GM18520 (cell line): ENCODE measurements around the gene PTGR1.
"Not testable (repeated sequence)": the region's sequence is repeated elsewhere in the genome, so short reads cannot be mapped to it uniquely, and the experiment has no call there.

Experiments
- ATAC-seq: cut with Tn5 transposase; IDR thresholded peaks from one replicate; pipeline ENCODE4 v1.9.1; 2021; ENCODE audit not compliant: unreplicated experiment

Gene PTGR1

DNA sequence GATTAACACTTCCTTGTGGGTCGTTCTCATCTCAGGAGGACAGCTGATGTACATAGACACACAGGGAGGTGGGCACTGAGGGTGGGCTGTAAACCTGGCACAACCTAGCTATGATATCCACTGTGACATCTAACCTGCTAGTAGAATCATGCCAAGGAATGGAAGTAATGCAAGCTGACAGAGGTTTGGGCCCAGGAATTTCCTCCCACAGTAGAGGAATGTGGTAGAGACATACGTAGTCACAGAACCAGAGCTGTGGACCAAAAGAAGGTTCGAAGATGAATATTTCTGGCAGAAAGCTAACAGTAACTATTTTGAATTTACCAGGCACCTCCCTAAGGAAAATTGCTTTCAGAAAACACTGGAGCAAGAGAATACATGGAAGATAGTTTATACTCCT is 16.5 kb upstream of the PTGR1 start:
- no peak for ATAC-seq

DNA sequence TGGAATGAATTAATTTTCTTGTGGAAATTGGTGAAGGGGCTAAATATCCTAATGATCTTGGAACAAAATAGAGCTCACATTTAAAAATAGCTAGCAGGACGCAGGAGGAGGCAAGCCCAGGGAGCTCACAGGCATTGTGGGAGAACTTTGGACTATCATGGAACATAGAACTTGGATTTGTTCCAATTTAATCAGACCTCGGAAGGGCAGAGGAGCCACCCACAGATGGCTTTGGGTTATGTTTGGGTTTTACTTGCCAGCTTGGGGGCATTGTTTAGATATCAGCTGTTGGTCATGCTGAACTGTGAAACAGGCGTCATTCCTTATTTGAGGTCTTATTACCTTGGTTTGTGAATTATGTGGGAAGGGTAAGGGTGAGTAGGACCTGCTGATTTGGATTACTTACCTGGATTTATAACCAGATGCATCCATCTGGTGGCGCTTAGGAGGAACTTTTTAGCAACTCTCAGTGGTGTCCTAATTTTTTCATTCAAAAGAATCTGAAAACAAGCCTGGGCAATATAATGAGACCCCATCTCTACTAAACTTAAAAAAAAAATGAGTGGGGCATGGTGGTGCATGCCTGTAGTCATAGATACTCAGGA is 14.1 kb upstream of the PTGR1 start:
- ATAC-seq = no peak

DNA sequence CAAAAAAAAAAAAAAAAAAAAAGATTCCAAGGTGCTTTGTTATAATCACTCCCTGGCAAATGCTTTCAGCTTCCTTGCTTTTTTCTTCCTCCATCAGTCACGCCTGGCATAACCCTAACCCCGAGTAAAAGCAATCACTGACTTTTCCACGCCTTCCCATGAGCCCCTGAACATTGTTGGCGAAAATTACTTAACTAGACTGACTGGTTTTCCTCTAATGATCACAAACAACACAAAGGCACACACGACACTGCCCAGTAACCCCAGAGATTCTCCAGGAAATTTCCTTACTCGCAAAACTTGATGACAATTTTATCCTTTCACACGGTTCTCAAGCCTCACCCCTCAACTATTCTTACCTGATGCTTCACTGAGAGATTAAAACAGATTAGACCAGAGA is 11.4 kb upstream of the PTGR1 start:
- no peak for ATAC-seq

DNA sequence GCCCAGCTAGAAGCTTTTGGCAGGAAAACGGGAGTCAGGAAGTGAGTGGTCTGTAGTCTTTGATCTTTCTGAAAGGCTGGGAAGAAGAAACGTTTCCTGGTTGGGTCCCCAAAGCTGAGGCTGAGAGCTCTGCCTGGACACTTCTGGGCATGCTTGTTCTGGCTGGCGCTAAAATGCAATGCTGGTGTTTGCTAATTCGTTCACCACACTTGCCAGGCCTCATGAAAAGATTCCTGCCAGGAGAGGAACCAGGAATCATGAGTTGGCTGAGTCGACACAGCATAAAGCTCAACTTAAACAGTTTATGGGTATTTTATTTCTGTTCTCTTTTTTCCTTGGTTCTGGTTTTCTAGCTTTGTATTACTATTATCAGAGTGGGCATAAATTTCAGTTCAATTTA is 10.7 kb upstream of the PTGR1 start:
- ATAC-seq = no peak

DNA sequence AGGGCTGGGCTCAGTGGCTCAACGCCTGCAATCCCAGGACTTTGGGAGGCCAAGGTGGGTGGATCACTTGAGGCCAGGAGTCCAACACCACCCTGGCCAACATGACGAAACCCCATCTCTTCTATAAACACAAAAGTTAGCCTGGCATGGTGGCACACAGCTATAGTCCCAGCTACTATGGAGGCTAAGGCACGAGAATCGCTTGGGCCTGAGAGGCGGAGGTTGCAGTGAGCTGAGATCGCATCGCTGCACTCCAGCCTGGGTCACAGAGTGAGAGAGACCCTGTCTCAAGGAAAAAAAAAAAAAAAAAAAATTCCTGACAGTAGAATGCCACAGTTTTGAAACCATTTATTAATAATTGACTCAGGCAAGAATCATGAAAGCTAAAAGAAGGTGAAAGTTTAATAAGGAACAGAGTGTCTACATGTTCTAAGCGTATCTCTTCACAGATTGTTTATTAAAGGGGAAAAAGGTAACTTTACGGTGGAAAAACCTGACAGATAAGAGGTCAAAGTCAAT is 5.7 kb upstream of the PTGR1 start:
- ATAC-seq = no peak

DNA sequence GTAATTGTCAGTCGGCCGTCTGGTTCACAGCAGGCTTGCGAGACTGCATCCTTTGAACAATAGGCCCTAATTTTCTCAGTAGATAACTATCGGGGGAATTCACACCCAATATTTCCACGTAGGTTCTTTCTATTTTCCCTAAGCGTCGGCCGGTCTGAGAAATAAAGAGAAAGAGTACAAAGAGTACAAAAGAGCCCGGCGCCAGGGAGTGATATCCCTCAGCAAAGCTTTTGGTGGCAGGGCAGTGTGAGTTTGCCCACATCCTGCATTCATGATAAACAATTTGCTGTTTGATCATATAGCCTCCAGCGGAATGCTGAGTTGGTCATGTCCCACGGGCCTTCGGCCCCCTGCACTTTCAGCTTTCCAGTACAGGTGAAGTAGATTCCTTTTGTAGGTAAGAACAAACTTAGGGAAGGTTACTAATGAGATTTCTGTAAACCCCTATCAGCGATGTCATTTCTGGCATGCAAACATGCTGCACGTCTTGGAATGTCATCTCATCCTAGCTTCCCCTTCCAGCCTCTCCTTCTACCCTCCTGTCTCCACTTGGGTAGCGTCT is 4.7 kb upstream of the PTGR1 start:
- no peak for ATAC-seq

DNA sequence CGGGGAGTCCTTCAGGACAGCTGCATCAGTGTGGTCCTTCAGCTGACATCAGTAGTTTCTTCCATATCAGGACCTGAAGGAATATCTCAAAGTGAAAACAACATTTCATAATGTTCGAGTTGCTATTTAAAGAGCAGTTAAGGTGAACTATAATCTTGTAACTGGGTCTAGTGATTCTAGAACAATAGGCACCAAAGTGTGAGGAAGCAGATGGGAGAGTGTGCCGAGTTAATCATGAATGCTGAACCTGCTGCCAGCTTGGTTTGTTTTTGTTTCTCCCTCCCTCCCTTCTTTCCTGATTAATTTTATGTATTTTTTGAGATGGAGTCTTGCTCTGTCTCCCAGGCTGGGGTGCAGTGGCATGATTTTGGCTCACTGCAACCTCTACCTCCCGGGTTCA is 3.6 kb upstream of the PTGR1 start:
- no peak for ATAC-seq

DNA sequence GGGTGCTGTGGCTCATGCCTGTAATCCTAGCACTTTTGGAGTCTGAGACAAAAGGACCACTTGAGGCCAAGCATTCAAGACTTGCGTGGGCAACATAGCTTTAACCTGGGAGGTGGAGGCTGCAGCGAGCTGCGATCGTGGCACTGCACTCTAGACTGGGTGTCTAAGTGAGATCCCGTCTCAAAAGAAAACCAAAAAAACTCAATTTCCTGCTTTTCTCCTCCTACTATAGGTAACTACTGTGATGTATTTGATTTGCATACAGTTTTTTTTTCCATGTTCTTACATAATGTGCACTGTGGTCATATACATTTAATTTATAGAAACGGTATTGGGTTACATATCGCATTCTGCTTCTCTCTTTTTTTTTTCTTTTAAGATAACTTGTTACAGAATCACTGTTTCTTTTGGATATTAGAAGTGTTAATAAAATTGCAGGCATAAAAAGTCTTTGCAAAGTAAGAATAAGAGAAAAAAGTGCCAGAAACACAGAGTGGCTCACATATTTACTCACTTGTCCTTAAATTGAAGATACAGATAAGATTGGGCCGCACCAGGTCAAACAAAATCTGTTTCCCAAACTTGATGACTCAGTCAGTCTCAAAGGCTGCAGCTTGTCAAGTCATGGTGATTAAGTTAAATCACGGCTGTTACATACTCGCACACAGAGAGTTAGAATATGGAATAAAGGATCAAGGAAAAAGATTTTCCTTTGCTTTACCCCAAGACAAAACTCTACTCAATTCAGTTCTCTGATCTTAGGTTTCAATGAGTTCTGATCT is 2.0 kb upstream of the PTGR1 start:
- no peak for ATAC-seq

DNA sequence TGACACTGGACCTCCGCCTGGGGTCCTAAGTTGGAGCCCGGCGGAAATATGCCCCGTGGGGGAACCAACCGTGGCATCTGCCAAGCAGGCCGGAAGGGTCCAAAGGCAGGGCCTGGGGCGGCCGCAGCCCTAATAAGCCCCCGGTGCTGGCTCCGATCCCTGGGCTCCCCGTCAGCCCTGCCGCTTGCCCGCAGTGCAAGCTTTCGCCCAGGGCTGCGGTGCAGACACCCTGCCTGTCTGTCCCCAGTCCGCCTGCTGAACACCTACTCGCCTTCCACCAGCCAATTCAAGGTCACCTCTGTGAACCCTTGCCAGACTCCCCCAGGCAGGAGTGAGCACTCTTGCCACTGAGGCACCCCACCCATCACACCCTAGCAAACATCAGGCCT is 502 bp upstream of the PTGR1 start:
- ATAC-seq = no peak

DNA sequence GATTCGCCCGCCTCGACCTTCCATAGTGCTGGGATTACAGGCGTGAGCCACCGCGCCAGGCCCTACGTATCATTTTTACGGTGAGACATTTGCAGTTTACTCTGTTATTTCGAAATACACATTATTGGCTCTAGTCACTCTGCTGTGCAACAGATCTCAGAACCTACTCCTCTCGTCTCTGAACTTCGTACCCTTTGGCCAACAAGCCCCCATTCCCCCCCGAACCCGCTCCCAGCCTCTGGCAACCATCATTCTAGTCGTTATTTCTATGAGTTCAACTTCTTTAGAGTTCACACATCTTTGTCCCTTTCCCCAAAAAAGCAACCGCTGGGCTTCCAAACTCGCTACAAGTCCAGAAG is 735 bp downstream of the PTGR1 start:
- no peak for ATAC-seq

DNA sequence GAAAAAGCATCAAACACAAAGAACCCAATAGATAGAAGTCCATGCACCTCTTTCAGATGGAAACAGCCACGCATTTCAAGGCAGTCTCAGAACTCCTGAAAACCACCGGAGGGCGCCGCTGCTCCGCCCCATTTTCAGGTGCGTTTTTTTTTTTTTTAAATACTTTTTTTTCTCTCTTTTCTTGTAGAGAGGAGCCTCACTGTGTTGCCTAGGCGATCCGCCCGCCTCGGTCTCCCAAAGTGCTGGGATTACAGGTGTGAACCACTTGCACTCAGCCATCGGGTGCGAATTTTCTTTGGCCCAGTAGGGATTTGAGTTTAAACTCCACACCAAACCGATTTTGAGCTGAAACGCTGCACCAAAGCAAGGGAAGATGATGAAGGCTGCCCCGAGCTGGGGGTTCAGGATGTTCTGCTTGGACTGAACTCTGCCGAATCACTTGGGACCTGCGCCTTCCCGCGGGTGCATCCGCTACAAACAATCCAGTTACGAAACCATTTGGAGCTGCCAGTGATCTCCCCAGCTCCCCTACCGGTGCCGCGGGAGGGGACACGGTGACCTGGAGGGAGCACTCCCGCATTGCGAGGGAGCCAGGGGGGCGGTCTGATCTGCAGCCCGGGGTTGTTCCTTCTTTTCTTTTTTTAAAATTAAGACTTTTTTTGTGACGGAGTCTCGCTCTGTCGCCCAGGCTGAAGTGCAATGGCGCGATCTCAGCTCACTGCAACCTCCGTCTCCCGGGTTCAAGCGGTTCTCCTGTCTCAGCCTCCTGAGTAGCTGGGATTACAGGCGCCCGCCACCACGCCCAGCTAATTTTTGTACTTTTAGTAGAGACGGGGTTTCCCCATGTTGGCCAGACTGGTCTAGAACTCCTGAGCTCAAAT is 1.4 kb downstream of the PTGR1 start:
- no peak for ATAC-seq

DNA sequence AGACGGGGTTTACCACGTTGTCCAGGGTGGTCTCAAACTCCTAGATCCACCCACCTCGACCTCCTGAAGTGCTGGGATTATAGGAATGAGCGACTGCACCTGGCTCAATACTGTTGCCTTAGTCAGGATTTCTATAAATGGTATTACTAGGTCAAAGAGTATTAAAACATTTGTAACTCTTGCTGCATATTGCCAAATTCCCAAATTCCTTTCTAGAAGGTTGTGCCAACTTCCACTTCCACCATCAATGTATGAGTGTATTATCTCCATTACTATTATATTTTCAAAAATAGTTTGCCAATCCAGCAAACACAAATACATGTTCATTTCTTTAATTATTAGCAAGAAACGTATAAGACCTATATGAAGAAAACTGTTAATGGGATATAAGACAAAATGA is 10.6 kb downstream of the PTGR1 start:
- no peak for ATAC-seq

DNA sequence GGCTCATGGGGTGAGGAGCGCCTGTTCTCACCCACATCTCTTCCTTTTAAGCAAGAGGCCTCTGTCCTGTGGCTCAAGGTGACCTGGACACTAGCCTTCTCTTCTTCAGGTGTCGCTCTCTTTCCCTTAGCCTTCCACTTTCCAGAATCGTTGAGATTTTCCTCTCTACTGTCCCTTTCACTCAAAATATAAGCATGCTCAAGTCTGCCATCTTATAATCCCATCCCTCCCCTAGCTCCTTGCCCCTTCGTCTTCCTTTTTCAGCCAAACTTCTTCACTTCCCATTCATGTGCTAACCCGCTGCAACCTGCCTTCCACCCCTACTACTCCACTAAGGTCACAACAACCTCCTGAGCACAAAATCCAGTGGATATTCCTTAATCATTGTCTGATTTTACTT is 13.1 kb downstream of the PTGR1 start:
- no peak for ATAC-seq

DNA sequence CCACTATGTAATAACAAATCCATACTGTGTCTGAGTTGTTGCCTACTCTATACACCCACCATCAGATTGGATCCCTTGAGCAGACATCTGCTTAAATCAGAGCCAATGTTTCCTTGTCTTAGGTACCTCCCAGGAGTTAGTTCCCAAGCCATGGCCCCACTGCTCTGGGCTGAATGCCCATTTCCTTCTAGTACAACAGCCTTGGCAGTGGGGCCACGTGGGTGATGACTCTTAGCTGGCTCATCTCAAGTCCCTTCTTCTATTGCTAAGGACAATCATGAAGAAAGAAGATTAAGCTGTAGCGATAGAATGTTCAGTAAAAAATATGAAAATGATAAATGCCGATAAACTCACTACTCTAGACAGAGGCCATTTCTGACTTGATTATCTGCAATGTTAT is 16.6 kb downstream of the PTGR1 start:
- no peak for ATAC-seq

DNA sequence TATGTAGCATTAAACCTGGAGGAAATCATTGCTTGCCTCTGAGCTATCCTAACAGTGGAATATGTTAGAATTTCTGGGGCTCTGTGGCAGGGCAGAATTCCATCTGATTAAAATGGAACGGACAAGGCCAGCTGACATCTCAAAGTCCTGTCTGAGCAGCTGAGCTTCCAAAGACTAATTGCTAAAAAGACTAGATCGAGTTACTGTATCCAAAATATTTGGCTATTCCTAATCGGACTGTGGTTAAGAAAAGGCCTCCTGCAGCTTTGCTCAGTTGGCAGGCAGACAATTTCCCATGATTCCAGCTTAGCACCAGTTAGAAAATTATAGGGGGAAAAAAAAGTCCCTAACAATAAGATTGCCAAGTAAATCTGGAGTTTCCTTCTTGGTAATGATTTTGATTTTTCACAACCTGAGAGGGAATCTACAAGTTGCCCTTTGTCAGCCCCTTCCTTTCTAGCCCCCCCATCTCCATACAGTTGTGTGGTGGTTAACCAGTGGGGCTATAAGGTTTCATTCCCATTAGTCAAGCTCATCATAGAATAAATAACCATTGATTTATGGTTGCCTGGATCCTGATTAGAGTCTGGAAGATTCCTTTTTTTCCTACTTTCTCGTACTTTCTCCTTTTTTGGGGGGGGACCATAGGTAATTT is 26.4 kb downstream of the PTGR1 start:
- no peak for ATAC-seq

DNA sequence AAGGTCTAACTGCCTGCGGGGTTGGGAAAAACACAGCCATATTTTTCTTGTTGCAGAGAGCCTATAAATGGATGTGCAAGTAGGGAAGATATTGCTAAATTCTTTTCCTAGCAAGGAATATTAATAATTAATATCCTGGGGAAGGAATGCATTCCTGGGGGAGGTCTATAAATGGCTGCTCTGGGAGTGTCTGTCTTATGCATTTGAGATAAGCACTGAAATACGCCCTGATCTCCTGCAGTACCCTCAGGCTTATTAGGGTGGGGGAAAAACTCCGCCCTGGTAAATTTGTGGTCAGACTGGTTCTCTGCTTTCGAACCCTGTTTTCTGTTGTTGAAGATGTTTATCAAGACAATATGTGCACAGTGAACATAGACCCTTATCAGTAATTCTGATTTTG is 31.3 kb downstream of the PTGR1 start:
- not testable (repeated sequence) for ATAC-seq

DNA sequence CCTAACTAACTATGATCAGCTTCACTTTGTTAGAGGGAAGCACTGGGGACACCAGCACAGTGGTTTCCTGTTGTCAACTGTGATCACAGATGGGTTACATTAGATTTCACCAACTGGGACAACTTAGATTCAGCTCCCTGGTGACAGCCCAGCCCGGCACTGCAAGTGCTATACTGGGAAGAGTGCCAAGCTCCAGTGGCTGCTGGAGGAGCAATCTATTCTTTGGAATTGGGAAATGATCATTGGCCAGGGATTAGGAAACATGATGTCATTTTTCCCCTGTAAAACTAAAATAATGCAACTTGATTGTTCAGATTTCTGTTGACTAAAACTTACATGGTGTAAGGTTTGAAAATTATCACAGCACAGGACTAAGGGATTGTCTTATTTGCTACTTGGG is 33.2 kb downstream of the PTGR1 start:
- no peak for ATAC-seq

DNA sequence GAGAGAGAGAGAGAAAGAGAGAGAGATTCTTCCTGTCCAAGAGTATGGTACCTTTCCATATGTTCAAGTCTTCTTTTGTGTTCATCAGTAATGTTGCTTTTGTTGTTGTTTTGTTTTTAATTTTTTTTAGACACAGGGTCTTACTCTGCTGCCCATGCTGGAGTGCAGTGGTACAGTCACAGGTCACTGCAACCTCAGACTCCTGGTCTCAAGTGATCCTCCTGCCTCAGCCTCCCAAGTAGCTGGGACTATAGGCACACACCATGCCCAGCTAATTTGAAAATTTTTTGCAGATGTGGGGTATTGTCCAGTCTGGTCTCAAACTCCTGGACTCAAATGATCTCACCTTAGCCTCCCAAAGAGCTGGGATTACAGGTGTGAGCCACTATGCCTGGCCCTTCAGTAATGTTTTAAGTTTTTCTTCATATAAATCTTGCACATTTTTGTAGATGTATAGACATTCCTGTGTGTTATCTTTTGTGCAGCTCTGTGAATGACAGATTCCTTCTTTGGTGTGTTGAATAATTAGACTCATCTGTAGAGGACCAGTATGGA is 38.2 kb downstream of the PTGR1 start:
- ATAC-seq = no peak

DNA sequence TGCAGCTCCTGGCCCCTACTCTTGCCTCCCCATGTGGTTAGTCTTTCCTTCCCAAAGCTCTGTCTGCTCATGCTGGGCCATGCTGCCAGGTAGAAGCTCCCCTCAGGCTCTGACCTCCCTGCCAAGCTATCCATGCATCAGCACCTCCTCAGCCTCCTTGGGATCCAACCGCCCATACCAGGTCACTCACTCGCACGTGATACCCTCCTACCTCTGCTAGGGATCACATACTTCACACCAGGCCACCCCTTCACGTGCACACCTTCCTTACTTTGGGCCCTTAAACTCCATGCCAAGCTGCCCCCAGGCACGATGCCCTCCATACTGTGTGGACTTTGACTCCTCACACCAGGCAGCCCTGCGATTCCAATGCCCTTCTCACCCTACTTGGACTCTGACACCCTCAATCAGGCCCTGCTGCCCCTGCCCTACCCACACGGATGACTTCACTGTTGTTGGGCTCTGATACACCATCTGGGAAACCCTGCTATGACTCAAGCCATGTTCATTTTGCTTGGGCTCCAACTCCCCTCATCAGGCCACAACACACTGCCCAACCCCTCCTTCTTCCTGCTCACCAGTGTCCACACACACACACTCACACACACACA is 40.3 kb downstream of the PTGR1 start:
- ATAC-seq = no peak

DNA sequence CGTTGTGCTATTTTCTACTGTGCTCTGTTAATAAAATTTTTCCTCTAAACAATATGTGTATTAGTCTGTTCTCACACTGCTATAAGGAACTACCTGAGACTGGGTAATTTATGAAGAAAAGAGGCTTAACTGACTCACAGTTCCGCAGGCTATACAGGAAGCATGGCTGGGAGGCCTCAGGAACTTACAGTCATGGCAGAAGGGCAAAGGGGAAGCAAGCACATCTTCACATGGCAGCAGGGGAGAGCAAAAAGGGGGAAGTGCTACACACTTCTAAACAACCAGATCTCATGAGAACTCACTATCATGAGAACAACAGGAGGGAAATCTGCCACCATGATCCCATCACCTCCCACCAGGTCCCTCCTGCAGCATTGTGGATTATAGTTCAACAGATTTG is 44.0 kb downstream of the PTGR1 start:
- not testable (repeated sequence) for ATAC-seq
